Testis (tissue), 2 donors: Measurements from ENCODE around the gene ZAP70.

Source experiments
- POLR2A ChIP-seq: fragments of 450-650 bp; IDR thresholded peaks from one replicate; pipeline ENCODE4 v1.6.1; 2017; ENCODE audit warnings: antibody characterized with exemption, mild to moderate bottlenecking, moderate library complexity
- TF ChIP-seq, protein P1 (sequence below), 3 experiments: fragments of 450-650 bp in 2 of 3; fragments of 200-600 bp in 1 of 3; sonication (generic) in 1 of 3; IDR thresholded peaks; one replicate each; pipeline ENCODE4 v1.5.1; 2016 to 2019; ENCODE audit warnings: antibody characterized with exemption in 3 of 3, mild to moderate bottlenecking in 2 of 3, moderate library complexity in 1 of 3

DNA sequence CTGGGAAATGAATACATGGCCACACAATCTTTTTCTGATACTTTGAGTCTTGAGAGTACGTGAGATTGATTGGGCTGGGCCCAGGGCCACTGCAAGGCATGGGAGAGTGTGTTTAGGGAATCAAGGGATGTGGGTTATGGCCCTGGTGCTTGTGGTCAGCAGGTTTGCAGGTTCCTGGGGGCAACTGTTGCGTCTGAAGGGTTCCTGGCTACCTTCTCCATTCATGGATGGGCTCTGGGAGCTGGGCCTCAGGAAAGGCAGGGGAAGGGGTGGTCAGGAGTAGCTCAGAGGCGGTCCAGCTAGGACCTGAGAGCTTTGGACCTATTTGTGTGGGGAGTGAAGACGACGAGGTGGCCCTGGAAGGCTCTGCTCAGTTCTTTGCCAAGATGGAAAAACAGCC is 8.4 kb upstream of the ZAP70 start:
- TF ChIP-seq, protein P1, sequence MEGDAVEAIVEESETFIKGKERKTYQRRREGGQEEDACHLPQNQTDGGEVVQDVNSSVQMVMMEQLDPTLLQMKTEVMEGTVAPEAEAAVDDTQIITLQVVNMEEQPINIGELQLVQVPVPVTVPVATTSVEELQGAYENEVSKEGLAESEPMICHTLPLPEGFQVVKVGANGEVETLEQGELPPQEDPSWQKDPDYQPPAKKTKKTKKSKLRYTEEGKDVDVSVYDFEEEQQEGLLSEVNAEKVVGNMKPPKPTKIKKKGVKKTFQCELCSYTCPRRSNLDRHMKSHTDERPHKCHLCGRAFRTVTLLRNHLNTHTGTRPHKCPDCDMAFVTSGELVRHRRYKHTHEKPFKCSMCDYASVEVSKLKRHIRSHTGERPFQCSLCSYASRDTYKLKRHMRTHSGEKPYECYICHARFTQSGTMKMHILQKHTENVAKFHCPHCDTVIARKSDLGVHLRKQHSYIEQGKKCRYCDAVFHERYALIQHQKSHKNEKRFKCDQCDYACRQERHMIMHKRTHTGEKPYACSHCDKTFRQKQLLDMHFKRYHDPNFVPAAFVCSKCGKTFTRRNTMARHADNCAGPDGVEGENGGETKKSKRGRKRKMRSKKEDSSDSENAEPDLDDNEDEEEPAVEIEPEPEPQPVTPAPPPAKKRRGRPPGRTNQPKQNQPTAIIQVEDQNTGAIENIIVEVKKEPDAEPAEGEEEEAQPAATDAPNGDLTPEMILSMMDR (IDR thresholded peaks at IDR 0.05): no peak
- no peak for TF ChIP-seq POLR2A
